Endometrial microvascular endothelial cells (primary cell): Measurements from ENCODE around the gene OCIAD1. TPM values are rescaled to one million over a fixed set of nuclear protein-coding genes. Genes with fewer than 3 reads are reported as not detected.

Experiments
- in situ Hi-C: cut with HindIII; loops from 2 replicates; pipeline ENCODE4 v1.10.0; 2017; ENCODE audit warnings: low sequenced_read_pairs, low pct_unique_long_range_greater_than_20kb; ENCODE audit errors: inconsistent ontology term
- total RNA-seq: library from RNA; depleted of rRNA; stranded (reverse); fragments of >200 nt; gene quantifications from one replicate; pipeline ENCODE4 v1.2.3, GENCODE V29; 2015; ENCODE audit errors: inconsistent ontology term

Gene OCIAD1
- total RNA-seq, 1 donor from 2014 or later = 151 TPM

- in situ Hi-C loops = no loop called here
These were observed 78.8 kb downstream of the OCIAD1 start for GRCh38 chr4:48909697-48910096.

- in situ Hi-C loops = no loop called here
These were observed 79.6 kb downstream of the OCIAD1 start for GRCh38 chr4:48910511-48910910.

Other genes with a start within 250 kb of the OCIAD1 start
- gene FRYL, start 50.8 kb upstream of the OCIAD1 start, total RNA-seq = 57.8 TPM
- gene OCIAD2, start 75.7 kb downstream of the OCIAD1 start, total RNA-seq = 73.5 TPM
- not detected for gene CWH43, start 155.2 kb downstream of the OCIAD1 start, total RNA-seq